Measurements from ENCODE around the gene GRM8.

GRCh38 chr7:127239814-127240213 is 12.9 kb downstream of the GRM8 start:
- TF ChIP-seq CTCF (IDR thresholded peaks at IDR 0.05; ENCODE audit: low read depth, low read length, poor library complexity, severe bottlenecking), result peak; percentile 62
- no peak for TF ChIP-seq EZH2phosphoT487 (IDR thresholded peaks at IDR 0.05; ENCODE audit: borderline replicate concordance, low read length)
